HS-5 (cell line): Measurements from ENCODE around the gene GPATCH2.
"Not testable (repeated sequence)": the region's sequence is repeated elsewhere in the genome, so short reads cannot be mapped to it uniquely, and the experiment has no call there.

Experiments used
- DNase-seq: peaks from one replicate; pipeline ENCODE4 v3.0.0-alpha.2; 2012; ENCODE audit warnings: low read depth

Gene GPATCH2

DNA sequence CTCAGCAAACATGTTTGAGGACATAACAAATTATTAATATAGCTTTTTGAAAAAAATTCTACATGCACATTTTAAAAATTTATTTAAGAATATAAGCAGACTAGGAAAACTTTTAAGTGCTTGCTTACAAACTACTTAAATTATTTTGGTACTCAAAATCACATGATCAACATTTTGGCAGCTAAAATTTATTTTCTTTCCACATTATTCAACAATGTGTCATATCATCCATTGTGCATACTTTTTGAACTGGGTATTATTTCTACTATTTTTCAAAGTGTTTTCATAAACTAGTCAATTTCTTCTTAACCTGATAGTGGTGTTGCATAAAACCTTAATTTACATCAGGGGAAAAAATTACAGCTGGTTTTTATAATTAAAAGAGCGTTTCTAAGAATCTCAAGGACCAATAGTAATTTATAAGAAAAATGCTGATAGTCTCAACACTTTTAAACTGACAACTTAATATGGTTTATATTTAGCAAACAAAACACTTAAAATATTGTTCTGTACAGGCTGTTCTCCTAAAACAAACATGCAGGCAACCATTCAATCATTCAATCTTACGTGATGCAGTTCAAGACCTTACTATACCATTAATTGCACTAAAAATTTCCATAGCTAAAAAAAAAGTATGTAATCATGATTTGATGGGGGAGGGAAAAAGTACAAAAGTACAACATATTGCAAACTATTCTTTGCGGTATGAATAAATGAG lies 105.0 kb downstream of the GPATCH2 start:
- peak; percentile 20 for DNase-seq

DNA sequence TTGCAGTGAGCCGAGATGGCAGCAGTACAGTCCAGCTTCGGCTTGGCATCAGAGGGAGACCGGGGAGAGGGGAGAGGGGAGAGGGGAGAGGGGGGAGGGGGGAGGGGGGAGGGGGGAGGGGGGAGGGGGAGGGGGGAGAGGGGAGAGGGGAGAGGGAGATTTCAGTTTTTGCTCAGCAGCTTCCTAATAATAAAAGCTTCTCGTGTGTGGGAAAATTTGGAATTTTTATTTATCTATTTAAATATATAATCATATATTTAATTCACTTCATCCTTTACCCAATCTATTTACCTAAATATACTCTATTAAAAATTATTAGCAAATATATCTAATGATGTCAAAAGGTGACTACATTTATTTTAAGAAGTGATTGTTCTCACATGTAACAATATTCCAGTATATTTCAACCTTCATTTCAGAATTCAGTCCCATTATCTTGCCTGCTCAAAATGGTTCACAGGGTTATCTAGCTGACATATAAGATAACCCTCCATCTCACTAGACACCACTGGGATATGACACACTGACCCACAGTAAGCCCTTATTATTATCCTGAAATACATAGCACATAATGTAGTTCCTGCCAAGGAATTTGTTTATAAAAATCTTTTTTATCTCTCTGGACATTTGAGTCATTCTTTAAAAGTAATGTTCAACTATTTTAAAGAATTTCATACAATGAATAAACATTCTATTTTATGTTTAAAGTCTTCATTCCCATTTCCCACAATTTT lies 105.9 kb downstream of the GPATCH2 start:
- no peak for DNase-seq

- DNase-seq = not testable (repeated sequence)
These were observed 107.0 kb downstream of the GPATCH2 start for GRCh38 chr1:217523921-217524320.

DNA sequence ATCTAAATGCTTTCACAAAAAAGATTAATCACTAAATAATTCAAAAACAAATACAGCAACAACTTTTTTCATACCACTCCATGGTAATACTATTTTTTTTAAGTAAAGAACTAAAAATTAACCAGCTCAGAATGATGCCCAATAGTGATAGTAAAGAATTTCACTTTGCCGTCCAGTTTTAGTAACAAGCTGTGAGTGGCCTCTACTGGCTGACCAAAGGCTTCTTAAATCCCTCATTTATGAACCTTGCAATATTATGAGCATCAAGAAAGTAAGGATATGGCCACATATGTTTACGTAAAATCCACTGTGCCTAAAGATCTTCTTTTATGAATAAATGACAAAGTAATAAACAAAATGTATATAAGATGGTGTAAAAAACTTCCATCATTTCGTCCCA lies 108.6 kb downstream of the GPATCH2 start:
- DNase-seq = no peak

- DNase-seq = no peak
These were observed 109.6 kb downstream of the GPATCH2 start for GRCh38 chr1:217521317-217521716.

DNA sequence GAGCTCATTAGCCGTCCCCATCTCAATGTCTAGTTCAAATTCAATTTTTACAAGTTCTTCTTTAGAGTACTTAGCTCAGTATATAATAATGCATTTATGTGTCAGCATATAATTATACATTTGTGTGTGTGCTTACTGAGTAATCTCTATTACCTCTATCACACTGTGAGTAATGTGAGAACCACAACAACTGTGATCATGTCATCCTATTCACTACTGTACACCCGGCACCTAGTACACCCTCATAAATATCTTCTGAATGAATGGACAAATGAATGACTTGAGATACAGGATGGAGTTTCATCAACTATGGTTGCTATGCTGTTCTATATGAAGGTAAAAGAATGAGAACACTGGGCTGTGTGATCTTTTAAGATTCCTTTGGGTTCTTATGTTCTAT lies 124.0 kb downstream of the GPATCH2 start:
- no peak for DNase-seq

- no peak for DNase-seq
These were observed 132.7 kb downstream of the GPATCH2 start for GRCh38 chr1:217498209-217498608.

DNA sequence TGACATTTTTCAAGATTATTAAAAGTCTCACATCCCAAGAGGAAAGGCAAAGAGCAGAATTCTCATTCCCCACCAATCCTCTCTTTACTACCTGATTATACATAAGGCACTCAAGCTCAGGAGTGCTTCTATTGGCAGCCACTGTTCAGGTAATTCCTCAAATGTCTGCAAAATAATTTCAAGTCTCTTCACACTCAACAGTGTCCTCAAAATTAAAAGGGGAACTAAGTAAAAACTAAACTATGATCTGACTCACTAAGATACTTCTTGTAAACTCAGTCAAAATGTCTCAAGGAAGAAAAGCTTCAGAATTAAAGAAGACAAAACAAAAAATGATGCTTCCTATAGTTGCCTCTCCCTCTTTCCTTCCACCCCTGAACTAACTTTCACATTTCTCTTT lies 135.6 kb downstream of the GPATCH2 start:
- DNase-seq = no peak

- no peak for DNase-seq
These were observed 136.1 kb downstream of the GPATCH2 start for GRCh38 chr1:217494767-217495166.

DNA sequence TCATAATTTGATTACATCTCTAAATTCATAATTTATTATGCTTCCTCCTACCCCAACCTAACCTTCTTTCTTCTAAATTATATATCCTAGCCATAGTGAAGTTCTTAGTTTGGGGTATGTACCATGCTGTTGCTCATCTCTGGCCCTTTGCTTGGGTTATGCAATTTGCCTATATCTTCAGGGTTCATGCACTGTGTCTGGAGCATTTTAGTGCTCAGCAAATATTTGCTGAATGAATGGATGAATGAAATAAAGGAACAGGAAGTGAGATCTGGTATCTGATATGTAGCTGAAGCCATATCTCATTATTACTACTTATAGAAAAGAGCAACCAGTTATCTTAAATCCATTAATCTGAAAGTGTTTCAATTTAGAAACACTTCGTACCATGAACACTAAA lies 137.6 kb downstream of the GPATCH2 start:
- DNase-seq = peak; percentile 35

GRCh38 chr1:217484871-217485270 lies 146.0 kb downstream of the GPATCH2 start:
- no peak for DNase-seq

- DNase-seq = peak; percentile 32
These were observed 148.4 kb downstream of the GPATCH2 start for GRCh38 chr1:217482356-217483102.

DNA sequence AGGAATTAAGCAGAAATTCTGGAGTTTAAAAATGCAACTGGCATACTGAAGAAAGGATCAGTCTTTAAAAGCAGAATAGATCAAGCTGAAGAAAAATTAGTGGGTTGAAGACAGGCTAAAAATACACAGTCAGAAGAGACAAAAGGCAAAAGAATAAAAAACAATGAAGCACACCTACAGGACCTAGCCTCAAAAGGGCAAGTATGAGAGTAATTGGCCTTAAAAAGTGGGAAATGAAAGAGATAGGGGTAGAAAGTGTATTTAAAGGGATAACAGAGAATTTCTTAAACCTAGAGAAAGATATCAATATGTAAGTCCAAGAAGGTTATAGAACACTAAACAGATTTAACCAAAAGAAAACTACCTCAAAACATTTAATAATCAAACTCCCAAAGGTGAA lies 152.4 kb downstream of the GPATCH2 start:
- no peak for DNase-seq

GRCh38 chr1:217472915-217473314 lies 158.0 kb downstream of the GPATCH2 start:
- DNase-seq = no peak

DNA sequence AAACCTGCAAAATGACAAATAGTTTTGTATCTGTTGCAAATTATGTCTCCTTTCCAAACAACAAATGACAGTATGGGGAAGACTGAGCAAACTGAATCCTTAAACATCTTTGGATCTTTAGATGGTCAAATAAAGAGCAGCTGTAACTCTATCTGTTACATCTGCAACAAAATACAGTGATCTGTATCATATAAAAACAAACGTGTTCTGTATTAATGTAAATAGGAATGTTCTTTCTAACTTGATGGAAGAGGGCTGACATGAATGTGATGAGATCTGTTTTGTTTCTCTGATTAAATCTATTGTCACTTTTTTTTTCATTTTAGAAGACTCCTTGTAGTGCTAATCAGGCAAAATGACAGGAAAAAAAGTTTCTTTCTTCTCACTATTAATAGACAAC lies 159.5 kb downstream of the GPATCH2 start:
- no peak for DNase-seq

DNA sequence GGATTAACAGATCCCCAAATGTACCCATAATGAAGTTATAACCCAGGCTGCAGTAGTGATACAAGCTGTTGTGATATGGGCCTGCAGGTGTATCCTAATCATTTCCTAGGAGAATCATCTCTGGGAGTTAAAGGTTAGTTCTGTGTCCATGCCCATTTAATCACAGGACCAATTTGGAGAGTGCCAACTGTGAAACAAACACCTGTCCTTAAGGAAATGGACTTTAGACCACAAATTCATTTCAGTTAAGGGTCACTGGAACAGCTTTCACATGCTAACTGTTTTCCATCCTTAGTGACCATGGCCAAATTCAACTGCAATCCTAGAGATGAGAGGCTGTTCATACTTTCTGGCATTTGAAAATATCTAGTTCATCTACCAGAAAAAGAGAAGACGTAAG lies 160.9 kb downstream of the GPATCH2 start:
- DNase-seq = no peak

- no peak for DNase-seq
These were observed 165.8 kb downstream of the GPATCH2 start for GRCh38 chr1:217465102-217465501.

- no peak for DNase-seq
These were observed 168.2 kb downstream of the GPATCH2 start for GRCh38 chr1:217462666-217463065.

DNA sequence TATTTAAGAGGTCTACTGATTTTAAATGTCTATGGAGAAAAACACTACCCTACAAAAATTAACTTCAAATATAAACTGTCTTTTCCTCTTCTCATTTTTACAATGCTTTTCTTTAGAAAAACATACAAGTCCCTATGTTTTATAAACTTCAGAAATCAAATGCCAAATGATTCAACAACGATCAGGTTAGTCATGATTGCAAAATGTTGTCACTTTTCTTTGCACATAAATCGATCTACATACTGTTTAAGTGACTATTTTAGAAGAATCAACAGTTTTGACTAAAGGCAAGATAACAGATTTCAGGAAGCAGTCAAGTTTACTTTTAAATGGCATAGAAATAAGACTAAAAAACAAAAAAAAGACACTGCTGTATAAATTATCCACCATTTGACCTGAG lies 168.7 kb downstream of the GPATCH2 start:
- no peak for DNase-seq

DNA sequence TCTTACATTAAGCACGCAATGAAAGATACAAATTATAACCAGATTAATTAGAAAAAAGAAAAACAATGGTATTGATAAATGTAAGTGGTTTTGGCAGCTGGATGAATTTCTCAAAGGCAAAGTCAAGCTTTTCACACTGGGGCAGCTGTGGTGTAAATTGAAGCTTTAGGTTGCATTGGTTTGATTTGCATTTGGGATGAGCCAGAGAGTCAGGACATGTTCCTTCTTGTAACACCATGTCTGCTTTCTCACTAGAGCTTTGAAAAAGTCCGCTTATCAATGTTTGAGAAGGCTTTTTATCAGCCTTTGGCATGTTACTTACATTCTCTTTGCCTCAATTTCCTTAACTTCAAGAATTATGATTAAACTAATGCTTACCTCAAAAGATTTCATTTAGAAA lies 173.9 kb downstream of the GPATCH2 start:
- DNase-seq = no peak

DNA sequence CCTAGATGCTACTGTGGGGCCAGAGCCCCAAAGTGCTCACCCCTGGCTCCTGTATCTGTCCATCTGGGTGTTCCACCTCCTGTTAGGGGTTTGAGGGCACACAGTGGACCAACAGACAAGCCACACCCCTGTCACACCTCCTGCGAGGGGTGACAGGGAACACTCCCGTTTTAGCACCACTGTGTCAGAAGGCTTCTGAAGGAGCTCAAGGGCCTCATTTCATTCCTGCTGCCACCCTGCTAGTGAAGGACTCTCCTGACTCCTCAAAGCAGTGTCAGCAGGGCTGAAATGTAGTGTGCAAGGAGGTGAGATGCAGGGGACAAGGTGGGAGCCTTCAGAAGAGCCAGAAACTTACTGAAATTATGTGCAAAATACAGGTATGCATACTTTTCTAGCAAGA lies 174.6 kb downstream of the GPATCH2 start:
- no peak for DNase-seq

GRCh38 chr1:217453816-217454215 lies 177.1 kb downstream of the GPATCH2 start:
- DNase-seq = no peak

GRCh38 chr1:217449370-217449769 lies 181.5 kb downstream of the GPATCH2 start:
- DNase-seq = no peak
